Left ventricle myocardium inferior (tissue), 1 donor: ENCODE results near the gene DTWD1. TPM values are rescaled to one million over a fixed set of nuclear protein-coding genes. Genes with fewer than 3 reads are reported as not detected.

Experiments
- DNase-seq: peaks from one replicate; pipeline ENCODE4 v3.0.0-alpha.2; 2020
- H3K27ac ChIP-seq: fragments of 200-600 bp; replicated peaks from 2 replicates; pipeline ENCODE4 v1.8.0; 2021
- H3K27me3 ChIP-seq: fragments of 200-600 bp; 2 replicates; pipeline ENCODE4 v1.8.0; 2021; ENCODE audit warnings: low read depth
- H3K36me3 ChIP-seq: fragments of 200-600 bp; 2 replicates; pipeline ENCODE4 v1.8.0; 2021
- H3K4me1 ChIP-seq: fragments of 200-600 bp; 2 replicates; pipeline ENCODE4 v1.8.0; 2021
- H3K4me3 ChIP-seq: fragments of 200-600 bp; 2 replicates; pipeline ENCODE4 v1.8.0; 2021; ENCODE audit warnings: mild to moderate bottlenecking, moderate library complexity
- H3K9me3 ChIP-seq: fragments of 200-600 bp; replicated peaks from 2 replicates; pipeline ENCODE4 v1.8.0; 2021
- CTCF ChIP-seq: fragments of 200-600 bp; IDR thresholded peaks from 2 replicates; pipeline ENCODE4 v1.8.0; 2021; ENCODE audit warnings: antibody characterized with exemption, mild to moderate bottlenecking, borderline replicate concordance
- intact Hi-C: fragments of 100-400 bp; cut with micrococcal nuclease; formaldehyde crosslinking; loops from one replicate; pipeline ENCODE4 v1.11.0; 2022
- total RNA-seq: library from RNA; stranded (reverse); fragmentation: NEBNext Ultra II Directional; extraction: Animal tissue kit (Norgen Biotek cat#: 25700); gene quantifications from one replicate; pipeline ENCODE4 v1.2.1, GENCODE V29; 2021
- donor health status: DM: no; HTN: yes; CAD: no; lungs with severe emphysema.

The DTWD1 gene
- total RNA-seq, 1 donor from 2014 or later: 20.6 TPM

- intact Hi-C loops: no loop called here
- Histone ChIP-seq H3K4me3 (no peak overlapping the region), H3K36me3 (peaks cover 82% of the 10 kb centered on the region)
Observed at GRCh38 chr15:49628379-49628778, 7.5 kb downstream of the DTWD1 start.

GRCh38 chr15:49637857-49638256 lies 17.0 kb downstream of the DTWD1 start:
- H3K9me3 ChIP-seq: no peaks in the 10 kb centered on the region
- intact Hi-C loops: no loop called here
- H3K27me3 ChIP-seq: no peaks in the 10 kb centered on the region
- H3K4me3 ChIP-seq: no peak overlapping the region
- no peaks in the 10 kb centered on the region for H3K4me1 ChIP-seq
- DNase-seq: no peak
- no peak for TF ChIP-seq CTCF
- H3K27ac ChIP-seq: no peak overlapping the region
- H3K36me3 ChIP-seq: peaks cover 51% of the 10 kb centered on the region

More at GRCh38 chr15:49628379-49628778, 7.5 kb downstream of the DTWD1 start:
- H3K9me3 ChIP-seq: peaks cover 19% of the 10 kb centered on the region
- H3K27ac ChIP-seq: no peak overlapping the region
- no peak for TF ChIP-seq CTCF
- DNase-seq: no peak
- H3K4me1 ChIP-seq: peaks cover 25% of the 10 kb centered on the region
- H3K27me3 ChIP-seq: no peaks in the 10 kb centered on the region

- TF ChIP-seq CTCF: no peak
- no peak for DNase-seq
- Histone ChIP-seq H3K36me3 (peaks cover 12% of the 10 kb centered on the region), H3K9me3 (peaks cover 9% of the 10 kb centered on the region), H3K27me3 (no peaks in the 10 kb centered on the region), H3K27ac (peak overlapping the region; percentile 55), H3K4me3 (no peak overlapping the region), H3K4me1 (peaks cover 26% of the 10 kb centered on the region)
- intact Hi-C loops: no loop called here
Observed at GRCh38 chr15:49644364-49644794, 23.5 kb downstream of the DTWD1 start.

GRCh38 chr15:49645277-49645676 lies 24.4 kb downstream of the DTWD1 start:
- H3K36me3 ChIP-seq: peaks cover 12% of the 10 kb centered on the region
- intact Hi-C loops: no loop called here
- TF ChIP-seq CTCF: no peak
- peaks cover 9% of the 10 kb centered on the region for H3K9me3 ChIP-seq
- H3K4me3 ChIP-seq: no peak overlapping the region
- DNase-seq: no peak
- H3K4me1 ChIP-seq: peaks cover 26% of the 10 kb centered on the region
- H3K27me3 ChIP-seq: no peaks in the 10 kb centered on the region
- H3K27ac ChIP-seq: peak overlapping the region; percentile 55

GRCh38 chr15:49645941-49646340 lies 25.1 kb downstream of the DTWD1 start:
- Histone ChIP-seq H3K9me3 (peaks cover 9% of the 10 kb centered on the region), H3K27me3 (no peaks in the 10 kb centered on the region), H3K27ac (peak overlapping the region; percentile 55), H3K4me1 (peaks cover 26% of the 10 kb centered on the region), H3K36me3 (peaks cover 12% of the 10 kb centered on the region), H3K4me3 (no peak overlapping the region)
- TF ChIP-seq CTCF: no peak
- DNase-seq: no peak
- intact Hi-C loops: no loop called here
